Smooth muscle cell of the brain vasculature (primary cell): ENCODE measurements around the gene HYKK.
"Not testable (repeated sequence)": the region's sequence is repeated elsewhere in the genome, so short reads cannot be mapped to it uniquely, and the experiment has no call there.

Experiments used
- DNase-seq: peaks from one replicate; pipeline ENCODE4 v3.0.0-alpha.2; 2012; ENCODE audit warnings: low read depth, low spot score

HYKK gene

GRCh38 chr15:78540141-78540870, 32.9 kb downstream of the HYKK start, which contains the start of gene PSMA4:
Gene PSMA4, plus strand, starts transcription at chr15:78540444. Its CDS starts 1,484 bp downstream, at chr15:78541928.
- peak; percentile 58 for DNase-seq

- DNase-seq, result no peak
Observed at GRCh38 chr15:78540871-78541743, 33.7 kb downstream of the HYKK start.

- DNase-seq, result no peak
Observed at GRCh38 chr15:78541744-78542034, 34.3 kb downstream of the HYKK start.

- no peak for DNase-seq
Observed at GRCh38 chr15:78542647-78543046, 35.3 kb downstream of the HYKK start.

- no peak for DNase-seq
Observed at GRCh38 chr15:78550194-78550593, 42.8 kb downstream of the HYKK start.

GRCh38 chr15:78550815-78551214, 43.4 kb downstream of the HYKK start:
- no peak for DNase-seq

GRCh38 chr15:78551902-78552301, 44.5 kb downstream of the HYKK start:
- DNase-seq, result no peak

- DNase-seq, result no peak
Observed at GRCh38 chr15:78552597-78552996, 45.2 kb downstream of the HYKK start.

GRCh38 chr15:78560201-78560600, 52.8 kb downstream of the HYKK start:
- DNase-seq, result not testable (repeated sequence)

GRCh38 chr15:78561490-78561889, 54.1 kb downstream of the HYKK start:
- DNase-seq, result no peak

GRCh38 chr15:78563092-78563491, 55.7 kb downstream of the HYKK start:
- DNase-seq, result no peak

- no peak for DNase-seq
Observed at GRCh38 chr15:78564743-78565096, 57.3 kb downstream of the HYKK start.

- DNase-seq, result peak; percentile 43
Observed at GRCh38 chr15:78565097-78565950, 57.9 kb downstream of the HYKK start, which contains the start of gene CHRNA5. Gene CHRNA5, plus strand, starts transcription at chr15:78565520. Its CDS starts 200 bp downstream, at chr15:78565720.

GRCh38 chr15:78565951-78566774, 58.8 kb downstream of the HYKK start:
- DNase-seq, result no peak

- no peak for DNase-seq
Observed at GRCh38 chr15:78567531-78567930, 60.2 kb downstream of the HYKK start.

GRCh38 chr15:78570710-78571109, 63.3 kb downstream of the HYKK start:
- DNase-seq, result no peak

- DNase-seq, result no peak
Observed at GRCh38 chr15:78571382-78571781, 64.0 kb downstream of the HYKK start.

GRCh38 chr15:78573416-78573815, 66.0 kb downstream of the HYKK start:
- no peak for DNase-seq

GRCh38 chr15:78574944-78575343, 67.6 kb downstream of the HYKK start:
- no peak for DNase-seq
